Measurements from ENCODE around the gene MVD.

The MVD gene

DNA sequence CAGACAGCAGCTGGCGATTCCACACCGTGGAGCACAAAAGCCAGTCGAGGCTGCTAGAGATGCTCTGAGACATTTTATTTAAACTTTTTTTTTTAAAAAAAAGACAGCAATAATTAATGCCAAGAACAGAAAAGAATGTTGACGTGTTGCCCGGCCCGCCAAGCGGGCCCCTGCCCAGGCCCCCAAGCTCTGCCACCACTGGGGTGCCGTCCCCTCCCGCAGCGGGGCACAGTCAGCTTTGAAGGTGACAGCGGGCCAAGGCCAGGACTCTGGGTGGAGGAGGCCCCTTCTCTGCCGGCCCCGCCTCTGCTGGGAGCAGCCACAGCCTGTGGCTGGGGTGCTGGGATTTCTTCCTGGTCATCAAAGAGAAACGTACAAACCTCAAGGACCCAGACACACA, 33.5 kb upstream of the MVD start:
- no peak for DNase-seq

DNA sequence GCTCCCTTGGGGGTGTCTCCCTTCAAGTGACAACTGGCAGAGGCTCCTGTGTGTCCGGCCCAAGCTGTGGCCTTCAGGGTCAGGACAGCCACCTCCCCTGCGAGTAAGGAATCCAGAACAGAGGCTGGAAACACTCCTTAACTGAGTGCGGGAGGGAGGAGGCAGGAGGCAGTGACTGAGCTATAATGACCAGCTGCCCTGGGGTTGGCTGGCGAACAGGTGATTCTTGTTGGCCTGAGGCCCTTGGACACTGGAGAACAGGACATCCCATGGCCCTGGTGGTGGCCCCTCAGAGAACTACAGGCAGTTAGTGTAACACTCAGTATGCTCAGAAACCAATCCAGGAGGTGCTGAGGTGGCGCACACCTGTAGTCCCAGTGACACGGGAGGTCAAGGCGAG, 32.9 kb upstream of the MVD start:
- DNase-seq = no peak

DNA sequence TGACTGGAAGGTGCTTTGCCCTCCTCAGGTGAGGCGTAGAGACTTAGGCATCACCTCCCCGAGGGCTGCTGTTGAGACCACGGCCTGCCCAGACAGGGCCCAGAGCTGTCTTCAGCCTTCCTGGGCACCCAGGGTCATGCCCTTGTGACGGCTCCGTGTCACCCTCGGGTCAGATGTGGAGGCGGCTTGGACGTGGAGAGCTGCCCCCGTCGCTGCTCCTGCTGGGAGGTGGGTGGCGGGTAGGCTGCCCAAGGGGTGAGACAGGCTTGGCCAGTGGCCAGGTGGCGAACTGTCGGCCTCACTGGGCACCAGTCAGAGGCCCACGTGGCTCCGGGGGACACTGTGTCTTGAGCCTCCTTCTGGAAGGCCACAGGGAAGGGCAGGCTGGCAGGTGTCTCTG, 32.3 kb upstream of the MVD start:
- DNase-seq = no peak

DNA sequence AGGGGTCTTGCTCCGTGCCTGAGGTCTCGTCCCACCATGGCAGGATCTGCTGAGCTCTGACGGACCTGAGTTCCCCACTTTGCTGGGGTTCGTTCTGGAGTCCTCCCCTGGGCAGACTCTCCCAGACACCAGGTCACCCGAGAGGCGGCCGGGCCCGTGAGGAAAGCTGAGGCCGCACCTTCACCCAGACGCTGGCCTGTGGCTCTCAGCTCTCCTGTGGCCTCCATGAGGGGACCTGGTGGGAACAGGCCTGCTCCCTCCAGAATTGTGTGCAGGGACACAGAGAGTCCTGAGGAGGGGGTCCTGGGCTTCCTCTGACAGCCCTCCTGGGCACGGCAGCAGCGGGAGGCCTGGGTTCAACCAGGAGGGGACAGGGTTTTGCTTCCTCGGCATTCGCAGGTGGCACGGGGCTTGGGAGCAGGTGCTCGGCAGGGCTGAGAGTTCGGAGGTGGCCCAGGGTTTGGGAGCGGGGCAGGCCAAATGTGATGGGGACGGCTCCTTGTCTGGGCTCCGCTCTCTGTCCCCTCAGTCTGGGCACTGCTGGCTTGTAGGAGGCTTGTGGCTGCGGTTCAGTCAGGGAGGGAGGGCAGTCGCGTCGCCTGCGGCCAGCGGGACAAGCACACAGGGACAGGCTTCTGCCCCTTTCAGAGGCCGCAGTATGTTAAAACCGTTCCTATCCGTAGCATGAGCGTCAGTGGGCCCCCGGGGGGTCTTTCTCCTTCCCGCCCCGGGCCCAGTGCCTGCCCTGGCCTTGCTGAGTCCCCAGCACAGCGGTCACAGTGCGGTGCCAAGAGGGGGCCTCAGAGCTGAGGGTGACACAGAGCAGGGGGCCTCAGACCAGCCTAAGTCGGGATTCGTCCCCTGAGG, 31.6 kb upstream of the MVD start:
- no peak for DNase-seq

DNA sequence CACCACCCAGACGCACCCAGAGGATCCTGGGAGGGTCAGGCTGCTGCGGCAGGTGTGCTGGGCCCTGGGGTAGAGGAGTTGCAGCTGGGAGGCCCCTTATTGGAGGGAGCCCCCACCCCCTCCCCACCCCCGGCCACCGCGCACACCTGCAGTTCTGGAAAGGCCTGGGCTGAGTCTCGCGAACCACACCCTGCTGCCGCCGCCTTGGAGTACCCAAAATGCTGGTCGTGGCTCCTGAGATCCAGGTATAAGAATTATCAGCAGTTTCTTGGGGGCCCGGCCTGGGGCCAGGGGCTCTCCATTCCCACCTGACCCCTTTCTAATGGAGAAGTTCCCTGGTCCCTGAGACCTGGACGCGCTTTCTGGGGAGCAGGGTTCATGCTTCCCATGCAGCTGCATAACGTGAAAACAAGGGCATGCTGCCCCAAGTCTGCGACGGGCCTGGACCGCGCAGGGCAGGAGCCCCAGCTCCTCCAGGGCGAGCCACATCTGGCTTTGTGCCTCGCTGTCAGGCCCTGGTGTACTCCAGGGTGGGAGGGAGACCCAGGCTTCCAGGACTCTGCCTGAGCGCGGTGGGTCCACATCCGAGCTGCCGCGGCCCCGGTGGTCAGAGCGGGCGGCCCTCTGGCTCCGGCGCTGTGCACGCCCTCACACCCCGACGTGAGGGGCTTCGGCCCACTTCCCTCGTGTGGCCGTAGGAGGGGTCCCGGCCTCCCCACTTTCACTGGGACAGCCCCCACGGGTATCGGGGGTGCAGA, 30.7 kb upstream of the MVD start:
- no peak for DNase-seq

DNA sequence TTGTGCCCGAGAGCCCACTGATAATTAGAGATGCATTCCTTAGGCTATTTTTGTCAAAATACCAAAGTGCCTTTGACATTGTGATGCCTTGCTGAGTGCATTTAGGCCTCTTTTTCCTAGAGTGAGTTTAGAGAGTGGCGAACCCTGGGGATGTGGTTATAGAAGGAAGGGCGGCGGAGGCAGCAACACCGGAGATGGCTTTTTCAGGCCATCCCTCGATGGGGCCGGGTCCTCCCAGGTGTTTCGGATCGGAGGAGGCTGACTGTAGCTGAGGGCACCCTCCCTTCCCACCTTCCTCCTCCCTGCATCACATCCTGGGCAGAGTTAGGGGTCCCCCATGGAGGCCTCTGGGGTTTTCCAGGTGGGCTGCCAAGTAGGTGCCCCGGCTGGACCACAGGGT, 30.0 kb upstream of the MVD start:
- no peak for DNase-seq

DNA sequence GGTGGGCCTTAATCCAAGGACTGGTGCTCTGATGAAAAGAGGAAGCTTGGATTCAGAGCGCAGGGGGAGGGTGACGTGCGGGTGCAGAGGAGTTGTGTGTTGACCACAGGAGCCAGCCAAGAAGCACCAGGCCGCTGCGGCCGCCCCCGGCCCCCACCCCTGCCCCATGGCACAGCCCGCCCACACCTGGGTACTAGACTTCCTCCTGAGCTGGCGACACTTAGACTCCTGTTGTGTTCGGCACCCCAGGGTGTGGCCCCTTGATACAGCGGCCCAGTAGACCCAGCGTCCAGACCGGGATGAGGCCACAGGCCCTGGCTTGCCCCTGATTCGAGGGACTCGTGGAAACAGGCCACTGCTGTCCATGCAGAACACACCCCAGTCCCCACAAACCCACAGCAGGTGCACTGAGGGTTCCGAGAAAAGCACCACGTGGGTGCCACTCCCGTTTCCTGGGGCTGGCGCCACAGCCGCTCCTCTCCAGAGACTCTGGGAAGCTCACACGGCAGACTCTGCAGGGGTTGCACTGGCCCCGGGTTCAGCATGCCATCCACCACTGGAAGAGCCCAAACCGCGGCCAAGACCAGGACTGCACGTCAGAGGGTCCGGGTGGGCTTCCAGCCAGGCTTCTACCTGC, 29.2 kb upstream of the MVD start:
- peak; percentile 66 for DNase-seq

DNA sequence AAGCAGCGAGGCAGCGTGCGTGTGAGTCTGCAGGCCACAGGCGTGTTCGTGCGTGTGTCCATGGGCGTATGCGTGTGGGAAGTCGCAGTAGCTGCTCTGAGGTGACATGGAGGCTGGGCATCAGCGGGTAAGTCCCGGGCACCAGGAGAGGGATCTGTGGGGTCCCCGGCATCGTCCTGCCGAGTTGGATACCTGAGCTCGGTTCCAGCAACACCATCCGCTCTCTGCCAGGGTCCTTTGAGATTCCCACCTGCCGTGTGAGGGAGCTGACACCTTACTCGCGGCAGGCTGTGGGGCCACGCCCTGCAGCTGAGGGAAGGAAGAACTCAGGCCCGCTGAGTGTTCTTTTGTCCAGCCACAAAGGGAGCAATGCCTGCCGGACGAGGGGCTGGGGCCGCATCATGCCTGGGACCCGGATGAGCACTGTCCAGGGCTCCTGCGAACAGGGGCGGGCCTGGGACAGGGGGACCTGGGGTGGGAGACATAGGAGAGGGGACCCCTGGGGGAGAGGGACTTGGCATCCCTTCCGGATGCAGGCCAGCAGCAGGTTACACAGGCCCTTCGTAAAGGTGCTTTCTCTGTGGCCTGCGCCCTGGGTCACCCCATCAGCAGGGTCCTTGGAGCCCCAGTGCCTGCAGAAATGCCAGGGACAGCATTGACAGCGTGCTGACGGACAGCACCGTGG, 28.4 kb upstream of the MVD start:
- DNase-seq = no peak

DNA sequence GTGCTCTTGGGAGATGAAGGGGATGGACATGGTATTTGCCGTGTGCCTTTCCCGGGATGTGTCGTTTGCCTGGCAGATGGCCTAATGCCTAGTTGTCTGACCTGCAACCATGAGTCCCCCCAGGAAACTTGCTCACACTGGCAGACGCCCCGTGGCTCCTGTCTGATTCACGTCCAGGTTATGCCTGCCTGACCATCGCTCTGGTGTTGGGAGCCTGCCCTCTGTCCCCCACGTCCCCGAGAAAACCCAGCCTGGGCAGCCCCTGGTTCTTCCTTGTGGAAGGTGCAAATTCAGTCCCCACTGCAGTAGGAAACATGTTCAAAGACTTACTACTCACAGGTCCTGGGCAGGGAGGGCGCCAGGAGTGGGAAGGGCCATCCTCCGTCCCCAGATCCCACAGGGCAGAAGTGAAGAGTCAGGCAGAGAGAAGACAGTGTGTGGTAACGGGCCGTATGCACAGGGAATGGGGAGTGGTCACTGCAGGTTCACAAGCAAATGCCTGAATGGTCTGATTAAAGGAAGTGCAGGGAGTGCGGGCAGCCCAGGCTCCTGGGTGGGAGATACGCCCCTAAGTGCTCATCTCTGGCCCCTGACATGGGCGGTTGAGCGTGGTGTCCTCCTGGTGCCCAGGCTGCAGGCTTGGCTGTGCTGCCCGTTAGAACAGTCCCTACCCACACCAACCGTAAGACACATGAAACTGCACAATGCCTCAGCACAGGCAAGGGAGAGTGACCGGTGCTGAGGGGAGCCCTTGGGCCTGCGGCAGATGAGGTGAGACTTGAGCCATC, 27.6 kb upstream of the MVD start:
- DNase-seq = no peak

DNA sequence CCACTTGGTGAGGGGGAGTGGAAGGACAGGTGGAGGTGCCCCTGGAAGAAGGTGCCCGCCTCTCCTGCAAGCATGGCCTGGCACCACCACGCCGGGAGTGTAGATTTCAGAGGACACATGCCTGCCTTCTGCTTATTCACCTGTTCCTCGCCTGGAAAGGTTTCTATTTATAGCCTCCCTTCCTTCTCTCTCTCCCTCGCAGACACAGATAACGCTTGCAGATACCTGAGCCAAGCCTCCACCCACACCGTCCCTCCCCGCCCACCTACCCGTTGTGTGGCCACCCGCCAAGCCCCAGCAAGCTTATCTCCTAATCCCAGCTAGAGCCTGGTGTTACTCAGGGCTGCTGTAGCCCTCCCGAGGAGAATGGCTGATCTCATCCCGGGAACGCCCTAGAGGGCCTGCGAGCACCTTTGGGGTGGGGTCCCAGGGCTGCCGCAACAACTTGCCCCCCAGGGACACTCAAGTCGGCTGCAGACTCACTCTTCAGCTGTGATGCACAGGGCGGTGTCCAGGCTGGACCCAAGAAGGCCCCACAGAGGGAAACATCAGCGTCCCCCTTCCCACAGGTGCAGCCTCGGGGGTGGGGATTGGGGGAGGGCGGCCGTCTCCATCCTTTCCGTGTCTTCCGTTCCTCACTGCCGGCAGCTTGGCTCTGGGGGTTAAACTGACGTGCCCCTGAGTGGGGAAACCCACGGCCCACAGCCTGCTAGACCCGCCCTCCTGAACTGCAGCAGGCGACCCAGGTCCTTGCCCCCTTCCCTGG, 25.3 kb upstream of the MVD start:
- no peak for DNase-seq

DNA sequence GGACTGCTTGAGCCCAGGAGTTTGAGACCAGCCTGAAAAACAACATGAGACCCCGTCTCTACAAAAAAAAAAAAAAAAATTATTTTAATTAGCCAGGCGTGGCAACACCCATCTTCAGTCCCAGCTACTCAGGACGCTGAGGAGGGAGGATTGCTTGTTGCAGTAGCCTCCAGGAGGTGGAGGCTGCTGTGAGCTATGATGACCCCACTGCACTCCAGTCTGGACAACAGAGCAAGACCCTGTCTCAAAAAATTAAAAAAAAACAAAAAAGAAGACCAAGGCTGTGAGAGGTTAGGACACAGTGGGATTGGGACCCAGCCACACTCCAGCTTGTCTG, 24.8 kb upstream of the MVD start:
- DNase-seq = no peak

DNA sequence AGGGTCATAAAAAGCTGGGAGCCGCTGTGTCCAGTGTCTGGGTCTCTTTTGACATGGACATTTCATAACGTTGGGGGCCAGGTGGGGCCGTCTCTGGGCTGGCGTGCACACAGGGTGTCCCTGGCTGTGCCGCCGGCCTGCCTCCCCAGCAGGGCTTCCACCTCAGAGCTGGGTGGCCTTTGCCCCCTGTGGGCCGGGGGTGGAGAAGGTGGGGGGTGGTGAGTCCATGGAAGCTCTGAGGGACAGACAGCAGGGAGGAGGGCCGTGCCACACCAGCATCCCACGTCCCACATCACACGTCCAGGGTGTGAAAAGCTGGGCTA, 24.3 kb upstream of the MVD start:
- DNase-seq = no peak

DNA sequence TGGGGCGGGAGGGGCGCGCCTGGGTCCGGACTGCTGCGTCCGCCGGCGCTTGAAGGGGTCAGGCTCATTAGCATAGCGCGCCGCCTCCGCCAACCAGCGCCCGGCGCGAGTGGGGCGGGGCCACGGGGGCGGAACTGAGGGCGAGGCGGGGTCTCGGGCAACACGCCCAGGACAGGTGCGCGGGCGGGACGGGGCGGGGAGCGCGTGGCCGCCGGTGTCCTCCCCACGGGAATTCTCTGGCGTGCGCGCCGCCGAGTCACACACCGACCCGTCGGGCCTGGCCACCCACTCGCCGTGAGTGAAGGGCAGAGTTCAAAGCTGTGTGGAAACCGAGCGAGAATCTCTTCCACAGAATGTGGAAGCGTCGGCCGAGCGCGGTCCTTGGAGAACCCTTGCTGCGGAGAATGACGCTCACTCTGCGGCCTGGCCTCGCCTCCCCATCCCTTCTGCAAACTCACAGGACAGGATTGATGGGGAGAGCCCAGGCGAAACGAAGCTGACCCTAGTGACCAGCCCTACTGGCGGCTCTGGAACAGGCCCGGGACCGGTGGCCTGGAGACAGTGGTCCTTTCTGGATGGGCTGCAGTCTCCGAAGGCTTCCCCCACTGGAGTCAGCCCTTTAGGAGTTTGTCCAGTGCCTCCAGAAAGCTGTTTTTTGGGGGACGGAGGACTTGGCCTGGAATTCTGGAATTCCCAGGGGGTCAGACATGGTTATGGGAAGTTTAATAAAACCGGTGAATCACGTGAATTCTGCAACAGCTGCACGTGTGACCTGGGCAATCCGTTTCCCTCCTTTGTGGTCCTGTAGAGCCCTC, 23.8 kb upstream of the MVD start, which contains the start of gene SNAI3:
SNAI3 (minus strand) TSS at position 69 of the 815 bp plus-strand sequence. CDS start 101 bp downstream, outside the sequence.
- peak; percentile 80 for DNase-seq

DNA sequence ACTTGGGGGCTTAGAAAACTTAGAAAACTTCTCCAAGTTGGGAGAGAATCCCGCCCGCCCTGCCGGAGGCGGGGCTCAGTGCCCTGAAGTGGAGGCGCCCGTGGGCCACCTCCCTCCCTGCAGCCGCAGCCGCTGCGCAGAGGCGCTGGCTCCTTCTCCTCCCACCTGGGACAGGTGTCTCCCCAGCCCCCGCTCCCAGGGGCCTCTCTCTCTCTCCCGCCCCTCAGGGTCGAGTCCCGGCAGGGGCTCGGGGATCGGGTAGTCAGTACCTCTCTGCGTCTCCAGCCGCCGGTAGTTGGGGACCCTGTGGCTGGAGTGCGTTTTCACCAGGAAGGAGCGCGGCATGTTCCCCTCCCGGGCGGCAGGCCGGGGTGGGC, 23.2 kb upstream of the MVD start:
- no peak for DNase-seq

DNA sequence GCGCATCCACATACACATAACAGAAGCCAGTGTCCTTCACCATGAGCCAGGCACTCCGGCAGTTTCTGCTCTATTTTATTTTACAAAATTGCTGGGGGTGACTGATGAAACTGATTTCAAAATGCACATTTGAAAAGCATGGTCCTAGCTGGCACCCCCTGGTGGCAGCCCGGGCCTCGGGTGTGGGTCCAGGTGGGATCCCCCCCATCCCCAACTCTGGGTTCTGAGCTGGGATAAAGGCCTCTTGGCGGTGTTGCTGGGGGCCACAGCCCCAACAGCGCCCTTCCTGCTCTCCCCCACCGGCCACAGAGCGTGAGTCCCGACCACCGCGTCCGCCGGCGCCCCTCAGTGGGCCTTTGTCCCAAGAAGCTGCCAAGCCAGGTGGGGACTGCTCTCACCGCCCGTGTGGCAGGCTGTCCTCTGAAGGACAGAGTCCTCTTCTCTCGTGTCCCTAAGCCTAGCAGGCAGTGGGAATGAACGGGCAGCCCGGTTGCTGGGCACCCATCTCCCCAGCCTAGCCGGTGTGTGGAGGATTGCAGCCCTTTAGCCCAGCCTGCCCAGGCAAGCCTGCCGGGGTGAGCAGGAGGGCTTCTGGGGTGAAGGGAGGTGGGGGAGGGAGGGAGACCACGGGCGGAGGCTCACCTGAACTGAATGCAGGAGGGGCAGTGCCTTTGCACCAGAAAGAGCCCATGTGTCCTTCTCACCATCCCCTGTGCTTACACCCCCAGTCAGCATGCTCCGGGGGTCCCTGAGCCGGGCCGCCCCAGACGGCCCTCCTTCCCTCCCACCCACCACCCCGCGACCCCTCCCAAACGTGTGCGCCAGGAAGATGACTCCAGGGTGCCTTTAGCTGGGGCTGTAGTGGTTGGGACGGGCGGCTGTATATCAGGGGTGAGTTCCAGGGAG, 22.5 kb upstream of the MVD start:
- peak; percentile 50 for DNase-seq

DNA sequence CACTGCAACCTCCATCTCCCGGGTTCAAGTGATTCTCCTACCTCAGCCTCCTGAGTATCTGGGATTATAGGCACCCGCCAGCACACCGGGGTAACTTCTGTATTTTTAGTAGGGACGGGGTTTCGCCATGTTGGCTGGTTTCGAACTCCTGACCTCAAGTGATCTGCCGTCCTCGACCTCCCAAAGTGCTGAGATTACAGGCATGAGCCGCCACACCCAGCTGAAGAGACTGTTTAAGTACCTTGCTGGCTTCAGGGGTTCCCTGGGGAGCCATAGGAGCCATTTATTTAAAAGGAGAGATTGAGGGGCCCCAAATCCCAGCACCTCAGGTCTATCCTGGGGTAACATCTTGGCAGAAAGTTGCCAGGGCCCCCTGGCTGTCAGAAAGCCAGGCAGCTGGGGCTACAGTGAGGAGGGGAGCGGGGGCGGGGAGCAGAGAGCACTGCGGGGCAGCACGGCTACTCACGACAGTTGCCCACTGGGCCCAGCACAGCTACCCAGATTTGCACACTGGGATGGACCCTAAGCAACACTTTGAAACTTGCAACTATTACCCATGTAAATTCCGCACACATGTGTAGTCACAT, 21.8 kb upstream of the MVD start:
- no peak for DNase-seq

DNA sequence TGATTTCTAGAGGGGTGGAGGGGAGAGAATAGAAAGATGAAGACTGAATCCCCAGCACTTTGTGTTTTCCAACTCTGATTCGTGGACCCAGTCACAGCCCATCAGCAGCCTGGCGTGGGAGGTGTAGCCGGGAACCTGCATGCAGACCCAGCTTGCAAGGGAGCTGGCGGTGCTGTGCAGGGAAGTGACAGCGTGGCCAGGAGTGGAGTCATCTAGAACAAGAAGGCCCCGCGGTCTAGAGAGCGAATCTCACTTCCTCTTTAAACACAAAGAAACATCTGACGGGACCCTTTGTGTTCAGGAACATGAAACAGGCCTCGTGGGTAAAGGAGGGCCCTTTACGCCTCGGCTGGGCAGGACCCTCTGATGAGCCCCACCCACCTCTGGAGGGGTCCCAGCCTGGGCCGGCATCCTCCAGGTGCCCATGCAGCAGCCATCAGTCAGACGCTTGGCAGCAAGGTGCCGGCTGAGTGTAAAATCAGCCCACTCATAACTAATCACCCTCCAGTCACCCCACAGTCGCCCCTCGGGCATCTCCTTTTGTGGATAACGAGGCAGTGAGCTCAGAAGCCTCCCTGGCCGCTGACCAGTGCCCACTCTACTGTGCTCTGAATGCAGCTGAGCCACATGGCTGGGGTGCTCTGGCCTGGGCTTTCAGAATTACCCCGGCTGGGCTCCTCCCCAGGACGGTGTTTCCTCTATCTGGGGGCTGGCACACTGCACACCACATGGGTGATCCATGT, 19.0 kb upstream of the MVD start:
- peak; percentile 74 for DNase-seq

DNA sequence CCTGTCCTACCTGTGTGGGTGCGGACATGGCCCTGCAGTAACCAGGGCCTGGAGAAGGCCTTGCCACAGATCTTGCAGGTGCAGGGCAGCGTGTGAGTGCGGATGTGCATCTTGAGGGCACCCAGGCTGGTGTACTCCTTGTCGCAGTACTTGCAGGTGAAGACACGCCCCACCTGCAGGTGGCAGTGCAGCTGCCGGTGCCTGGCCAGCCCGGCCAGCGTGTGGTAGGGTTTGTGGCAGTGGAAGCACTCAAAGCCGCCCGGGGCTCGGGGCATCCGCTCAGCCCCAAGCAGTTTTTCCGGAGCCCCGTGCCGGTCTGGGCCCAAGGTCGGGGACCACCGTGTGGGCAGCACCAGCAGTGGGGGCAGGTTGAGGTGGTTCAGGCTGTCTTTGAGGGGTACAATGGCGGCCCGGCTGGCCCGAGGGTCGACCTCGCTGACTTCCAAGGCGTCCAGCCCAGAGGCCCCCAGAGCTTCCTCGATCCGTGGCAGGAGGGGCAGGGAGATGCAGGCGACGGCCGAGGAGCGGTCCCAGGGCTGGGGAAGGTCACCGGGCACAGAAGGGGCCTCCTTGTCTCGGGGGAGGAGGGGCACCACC, 18.3 kb upstream of the MVD start:
- peak; percentile 58 for DNase-seq

Data from CD4-positive, alpha-beta T cell treated with Interferon gamma for 1 hour (primary cell).